OCI-LY1 (cell line): Measurements from ENCODE around the gene ZNF749.

ENCODE experiments used
- EZH2 ChIP-seq: fragments of 200-600 bp; sonication (generic), shearing (Covaris generic); IDR thresholded peaks from 2 replicates; pipeline ENCODE4 v1.8.0; 2017; ENCODE audit warnings: borderline replicate concordance, mixed run types, mild to moderate bottlenecking, antibody characterized with exemption, low read length, moderate library complexity, mixed read lengths
- TF ChIP-seq, protein P1 (sequence below): fragments of 200-600 bp; sonication (generic), shearing (Covaris generic); IDR thresholded peaks from 2 replicates; pipeline ENCODE4 v1.5.1; 2017; ENCODE audit warnings: mild to moderate bottlenecking, antibody characterized with exemption, low read length, moderate library complexity, mixed read lengths

DNA sequence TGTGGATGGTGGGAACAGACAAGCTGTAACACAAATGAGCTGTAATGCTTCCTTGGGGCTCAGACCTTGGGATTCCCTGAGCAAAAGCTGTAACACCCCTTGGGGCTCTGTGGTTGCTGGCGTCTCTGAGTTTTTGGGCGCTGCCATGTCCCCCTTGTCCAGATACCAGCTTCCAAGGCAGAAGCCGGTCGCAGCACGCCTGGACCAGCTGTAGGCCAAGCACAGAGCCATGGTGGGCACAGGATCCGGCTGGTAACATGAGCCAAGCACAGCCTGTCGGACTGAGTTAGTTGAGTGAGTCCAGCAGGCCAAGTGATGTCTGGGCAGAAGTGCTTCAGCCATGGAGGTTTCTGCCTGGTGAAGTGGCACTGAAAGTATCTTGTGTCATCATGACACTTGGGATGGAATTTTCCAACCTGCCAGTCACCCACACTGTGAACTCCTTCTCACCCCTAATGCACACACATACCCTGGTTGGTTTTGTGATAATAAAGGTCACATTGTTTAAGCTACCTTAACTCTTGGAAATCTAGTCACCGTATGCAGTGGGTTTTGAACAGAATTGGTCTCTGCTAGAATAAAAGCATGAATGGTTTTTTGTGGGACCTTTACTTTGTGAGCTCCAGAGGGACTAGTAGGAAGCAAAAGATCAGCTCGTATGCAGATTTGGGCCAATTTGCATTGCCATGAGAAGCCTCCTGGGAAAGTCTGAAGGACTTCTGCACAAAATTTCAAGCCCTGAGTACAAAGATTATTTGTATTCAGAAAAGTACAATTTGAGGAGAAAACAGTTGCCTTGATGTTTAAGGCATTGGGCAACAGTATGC lies 31.2 kb upstream of the ZNF749 start:
- TF ChIP-seq, protein P1, sequence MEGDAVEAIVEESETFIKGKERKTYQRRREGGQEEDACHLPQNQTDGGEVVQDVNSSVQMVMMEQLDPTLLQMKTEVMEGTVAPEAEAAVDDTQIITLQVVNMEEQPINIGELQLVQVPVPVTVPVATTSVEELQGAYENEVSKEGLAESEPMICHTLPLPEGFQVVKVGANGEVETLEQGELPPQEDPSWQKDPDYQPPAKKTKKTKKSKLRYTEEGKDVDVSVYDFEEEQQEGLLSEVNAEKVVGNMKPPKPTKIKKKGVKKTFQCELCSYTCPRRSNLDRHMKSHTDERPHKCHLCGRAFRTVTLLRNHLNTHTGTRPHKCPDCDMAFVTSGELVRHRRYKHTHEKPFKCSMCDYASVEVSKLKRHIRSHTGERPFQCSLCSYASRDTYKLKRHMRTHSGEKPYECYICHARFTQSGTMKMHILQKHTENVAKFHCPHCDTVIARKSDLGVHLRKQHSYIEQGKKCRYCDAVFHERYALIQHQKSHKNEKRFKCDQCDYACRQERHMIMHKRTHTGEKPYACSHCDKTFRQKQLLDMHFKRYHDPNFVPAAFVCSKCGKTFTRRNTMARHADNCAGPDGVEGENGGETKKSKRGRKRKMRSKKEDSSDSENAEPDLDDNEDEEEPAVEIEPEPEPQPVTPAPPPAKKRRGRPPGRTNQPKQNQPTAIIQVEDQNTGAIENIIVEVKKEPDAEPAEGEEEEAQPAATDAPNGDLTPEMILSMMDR, result no peak
- no peak for TF ChIP-seq EZH2
